Activated CD8-positive, alpha-beta memory T cell treated with anti-CD3 and anti-CD28 coated beads for 36 hours (primary cell): Measurements from ENCODE around the gene COLGALT1. TPM values are rescaled to one million over a fixed set of nuclear protein-coding genes. Genes with fewer than 3 reads are reported as not detected.
"Not testable (repeated sequence)": the region's sequence is repeated elsewhere in the genome, so short reads cannot be mapped to it uniquely, and the experiment has no call there.

Experiments used
- CTCF ChIA-PET: fragments of 350-600 bp; sonication (Branson Sonifier 250); formaldehyde crosslinking; loops from one replicate; lab custom pipeline; 2021; ENCODE audit warnings: antibody characterized with exemption; lab: Charles Lee
- POLR2A ChIA-PET: fragments of 350-600 bp; sonication (Branson Sonifier 250); formaldehyde crosslinking; loops from one replicate; lab custom pipeline; 2021; ENCODE audit warnings: antibody characterized with exemption; lab: Charles Lee
- total RNA-seq, 2 experiments: library from RNA; stranded (reverse); gene quantifications; one replicate each; pipeline ENCODE4 v1.2.3, GENCODE V29; 2021

Gene COLGALT1
- total RNA-seq, 2 experiments from 2014 or later = 97.2 to 100 TPM

GRCh38 chr19:17550076-17550667 lies 5.3 kb upstream of the COLGALT1 start:
- CTCF ChIA-PET = interaction anchor here (0.6 to 1.1 kb wide), 2 partner anchors 15 to 470 kb away, joined by 4 to 5 read pairs; no protein-coding TSS in a partner anchor

GRCh38 chr19:17552735-17553134 lies 2.7 kb upstream of the COLGALT1 start:
- POLR2A ChIA-PET = not testable (repeated sequence)
- CTCF ChIA-PET = interaction anchor here (1.0 to 1.3 kb wide), 2 partner anchors 21 to 56 kb away, joined by 3 to 5 read pairs; no protein-coding TSS in a partner anchor

More at GRCh38 chr19:17550076-17550667, 5.3 kb upstream of the COLGALT1 start:
- POLR2A ChIA-PET = no interaction called here

GRCh38 chr19:17553256-17553655 lies 2.2 kb upstream of the COLGALT1 start:
- CTCF ChIA-PET = interaction anchor here (0.7 to 1.3 kb wide), 3 partner anchors 21 to 542 kb away, joined by 3 to 5 read pairs (median 4); no protein-coding TSS in a partner anchor
- POLR2A ChIA-PET = interaction anchor here (0.6 kb wide), 1 partner anchor 180 kb away, joined by 3 read pairs; no protein-coding TSS in a partner anchor

- ChIA-PET CTCF (no interaction called here), POLR2A (no interaction called here)
These were observed 425 bp upstream of the COLGALT1 start for GRCh38 chr19:17554968-17555479.

- CTCF ChIA-PET = interaction anchor here (1.2 kb wide), 1 partner anchor 60 kb away, joined by 6 read pairs; no protein-coding TSS in a partner anchor
- POLR2A ChIA-PET = interaction anchor here (0.5 to 0.6 kb wide), 3 partner anchors 23 to 158 kb away, joined by 3 read pairs; partner anchors contain the start of gene PGLS
These were observed 722 bp downstream of the COLGALT1 start for GRCh38 chr19:17555929-17556813.

- ChIA-PET CTCF (interaction anchor here (1.2 kb wide), 1 partner anchor 61 kb away, joined by 6 read pairs; no protein-coding TSS in a partner anchor), POLR2A (interaction anchor here (0.6 kb wide), 1 partner anchor 46 kb away, joined by 3 read pairs; the partner anchor contains the start of gene PGLS)
These were observed 1.5 kb downstream of the COLGALT1 start for GRCh38 chr19:17556995-17557394.

GRCh38 chr19:17557466-17557865 lies 2.0 kb downstream of the COLGALT1 start:
- ChIA-PET POLR2A (no interaction called here), CTCF (interaction anchor here (1.2 kb wide), 1 partner anchor 61 kb away, joined by 6 read pairs; no protein-coding TSS in a partner anchor)

- POLR2A ChIA-PET = interaction anchor here (0.7 kb wide), 1 partner anchor 39 kb away, joined by 3 read pairs; no protein-coding TSS in a partner anchor
- CTCF ChIA-PET = interaction anchor here (0.6 to 1.2 kb wide), 3 partner anchors 21 to 336 kb away, joined by 3 to 4 read pairs (median 3); partner anchors contain the start of gene PGLS
These were observed 4.8 kb downstream of the COLGALT1 start for GRCh38 chr19:17560205-17560595.

GRCh38 chr19:17562097-17562496 lies 6.6 kb downstream of the COLGALT1 start:
- CTCF ChIA-PET = interaction anchor here (1.5 kb wide), 1 partner anchor 66 kb away, joined by 6 read pairs; no protein-coding TSS in a partner anchor
- POLR2A ChIA-PET = no interaction called here

GRCh38 chr19:17562561-17562960 lies 7.1 kb downstream of the COLGALT1 start:
- ChIA-PET POLR2A (no interaction called here), CTCF (interaction anchor here (1.5 kb wide), 1 partner anchor 66 kb away, joined by 6 read pairs; no protein-coding TSS in a partner anchor)

- POLR2A ChIA-PET = no interaction called here
These were observed 9.3 kb downstream of the COLGALT1 start for GRCh38 chr19:17564781-17565180.

GRCh38 chr19:17565611-17566010 lies 10.2 kb downstream of the COLGALT1 start:
- ChIA-PET CTCF (no interaction called here), POLR2A (interaction anchor here (1.1 kb wide), 1 partner anchor 102 kb away, joined by 4 read pairs; no protein-coding TSS in a partner anchor)

More at GRCh38 chr19:17564781-17565180, 9.3 kb downstream of the COLGALT1 start:
- CTCF ChIA-PET = no interaction called here

- ChIA-PET CTCF (no interaction called here), POLR2A (no interaction called here)
These were observed 12.5 kb downstream of the COLGALT1 start for GRCh38 chr19:17567940-17568339.

- CTCF ChIA-PET, POLR2A ChIA-PET: not testable (repeated sequence)
These were observed 14.8 kb downstream of the COLGALT1 start for GRCh38 chr19:17570291-17570690.

GRCh38 chr19:17570791-17571190 lies 15.3 kb downstream of the COLGALT1 start:
- ChIA-PET CTCF (no interaction called here), POLR2A (no interaction called here)

- POLR2A ChIA-PET = no interaction called here
These were observed 17.2 kb downstream of the COLGALT1 start for GRCh38 chr19:17572638-17573037.

GRCh38 chr19:17575871-17576757 lies 20.7 kb downstream of the COLGALT1 start:
- POLR2A ChIA-PET = interaction anchor here (0.6 to 0.7 kb wide), 4 partner anchors 14 to 288 kb away, joined by 3 to 5 read pairs (median 4); no protein-coding TSS in a partner anchor

More at GRCh38 chr19:17572638-17573037, 17.2 kb downstream of the COLGALT1 start:
- CTCF ChIA-PET = interaction anchor here (1.0 kb wide), 1 partner anchor 33 kb away, joined by 4 read pairs; no protein-coding TSS in a partner anchor

More at GRCh38 chr19:17575871-17576757, 20.7 kb downstream of the COLGALT1 start:
- CTCF ChIA-PET = interaction anchor here (0.5 to 0.8 kb wide), 3 partner anchors 32 to 277 kb away, joined by 3 to 7 read pairs (median 3); no protein-coding TSS in a partner anchor
